Measurements from ENCODE around the gene TFEB. TPM values are rescaled to one million over a fixed set of nuclear protein-coding genes. Genes with fewer than 3 reads are reported as not detected.
"Not testable (repeated sequence)": the region's sequence is repeated elsewhere in the genome, so short reads cannot be mapped to it uniquely, and the experiment has no call there.

Gene TFEB
- total RNA-seq, 1 experiment from 2014 or later, result 16.2 TPM

DNA sequence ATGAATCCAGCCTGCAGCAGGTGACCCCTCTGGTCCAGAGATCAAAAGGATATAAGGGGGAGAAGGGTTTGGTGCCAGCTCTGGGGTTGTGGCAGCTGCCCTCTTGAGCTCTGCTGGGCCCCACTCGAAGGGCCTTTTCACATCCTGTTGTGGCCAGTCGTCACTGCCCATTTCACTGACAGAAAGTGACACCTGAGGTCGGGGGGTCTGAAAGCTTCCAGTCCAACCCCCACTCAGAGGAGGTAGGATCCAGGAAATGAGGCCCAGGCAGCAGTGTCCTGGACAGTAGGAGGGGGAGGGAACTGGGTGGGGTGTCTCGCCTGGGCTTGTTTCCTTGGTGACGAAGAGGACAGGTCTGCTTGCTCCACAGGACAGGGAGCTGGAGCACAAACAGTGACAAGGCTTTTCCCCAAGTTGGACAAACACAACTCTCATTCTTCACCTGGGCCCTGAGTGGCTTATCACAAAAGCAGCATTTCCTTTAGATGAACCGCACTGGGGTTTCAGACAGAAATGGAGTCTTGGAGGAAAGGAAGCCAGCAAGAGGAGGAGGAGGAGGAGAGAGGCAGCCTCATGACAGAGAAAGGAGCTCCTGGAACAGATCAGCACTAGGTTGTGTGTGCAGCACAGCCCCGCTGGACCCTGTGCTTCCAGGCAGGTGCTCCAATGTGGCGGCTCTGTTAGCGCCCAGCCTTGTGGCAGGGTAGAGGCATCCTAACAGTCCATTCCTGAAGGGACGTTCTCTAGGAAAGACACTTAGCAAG is 33.3 kb upstream of the TFEB start:
- H3K4me1 Mint-ChIP-seq (ENCODE audit: insufficient read depth, unreplicated experiment), result peaks cover 13% of the 10 kb centered on the region
- DNase-seq (ENCODE audit: unreplicated experiment), result no peak
- H3K27me3 Mint-ChIP-seq (ENCODE audit: insufficient read depth, unreplicated experiment), result no peaks in the 10 kb centered on the region
- H3K27ac Mint-ChIP-seq (ENCODE audit: low read depth, unreplicated experiment), result no peak overlapping the region
- no TSS peak for BruUV-seq (replicated peaks)
- peaks cover 15% of the 10 kb centered on the region for H3K36me3 Mint-ChIP-seq (ENCODE audit: insufficient read depth, unreplicated experiment)
- no peak overlapping the region for H3K4me3 Mint-ChIP-seq (ENCODE audit: unreplicated experiment)
- ChIA-PET CTCF (interaction anchor here (0.6 to 1.5 kb wide), 7 partner anchors 18 to 166 kb away, joined by 3 to 7 read pairs (median 3); partner anchors contain the start of gene TOMM6), POLR2A (interaction anchor here (0.7 to 1.4 kb wide), 2 partner anchors 8 to 46 kb away, joined by 3 to 5 read pairs; no protein-coding TSS in a partner anchor)
- H3K9me3 Mint-ChIP-seq (ENCODE audit: unreplicated experiment), result no peaks in the 10 kb centered on the region
- TF ChIP-seq, protein P1, sequence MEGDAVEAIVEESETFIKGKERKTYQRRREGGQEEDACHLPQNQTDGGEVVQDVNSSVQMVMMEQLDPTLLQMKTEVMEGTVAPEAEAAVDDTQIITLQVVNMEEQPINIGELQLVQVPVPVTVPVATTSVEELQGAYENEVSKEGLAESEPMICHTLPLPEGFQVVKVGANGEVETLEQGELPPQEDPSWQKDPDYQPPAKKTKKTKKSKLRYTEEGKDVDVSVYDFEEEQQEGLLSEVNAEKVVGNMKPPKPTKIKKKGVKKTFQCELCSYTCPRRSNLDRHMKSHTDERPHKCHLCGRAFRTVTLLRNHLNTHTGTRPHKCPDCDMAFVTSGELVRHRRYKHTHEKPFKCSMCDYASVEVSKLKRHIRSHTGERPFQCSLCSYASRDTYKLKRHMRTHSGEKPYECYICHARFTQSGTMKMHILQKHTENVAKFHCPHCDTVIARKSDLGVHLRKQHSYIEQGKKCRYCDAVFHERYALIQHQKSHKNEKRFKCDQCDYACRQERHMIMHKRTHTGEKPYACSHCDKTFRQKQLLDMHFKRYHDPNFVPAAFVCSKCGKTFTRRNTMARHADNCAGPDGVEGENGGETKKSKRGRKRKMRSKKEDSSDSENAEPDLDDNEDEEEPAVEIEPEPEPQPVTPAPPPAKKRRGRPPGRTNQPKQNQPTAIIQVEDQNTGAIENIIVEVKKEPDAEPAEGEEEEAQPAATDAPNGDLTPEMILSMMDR (IDR thresholded peaks at IDR 0.05; ENCODE audit: unreplicated experiment), result no peak
- intact Hi-C loops (cut with micrococcal nuclease), result no loop called here

DNA sequence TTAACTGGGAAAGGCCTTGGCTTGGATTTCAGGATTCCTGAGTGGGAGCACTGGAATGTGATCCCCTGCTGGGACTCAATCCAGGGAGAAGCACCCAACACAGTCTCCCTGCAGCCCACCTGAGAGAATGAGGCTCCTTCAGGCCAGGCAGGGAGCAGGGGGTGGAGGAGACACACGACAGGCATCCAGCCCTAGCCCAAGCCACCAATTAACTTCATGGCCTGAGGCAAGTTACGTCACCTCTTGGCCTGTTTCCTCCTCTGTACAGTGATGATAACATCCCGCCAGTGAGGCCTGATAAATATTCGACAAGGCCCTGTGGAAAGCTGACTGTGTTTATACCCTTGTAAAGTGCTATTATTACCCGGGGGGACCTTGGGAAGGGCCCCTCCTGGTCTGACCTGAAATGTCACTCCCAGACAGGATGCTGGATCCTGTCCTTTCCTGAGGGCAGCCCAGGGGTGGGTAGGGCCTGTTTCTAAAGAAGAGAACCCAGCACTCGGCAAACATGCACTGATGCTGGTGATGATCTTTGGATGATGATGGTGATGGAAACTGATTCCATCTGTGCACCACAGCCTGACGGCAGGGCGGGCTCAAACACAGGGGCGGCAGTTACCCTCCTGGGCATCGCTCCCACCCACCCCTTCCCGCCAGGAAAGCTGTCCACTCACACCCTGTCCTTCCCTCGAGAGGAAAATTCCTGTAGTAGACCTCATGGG is 31.9 kb upstream of the TFEB start:
- no TSS peak for BruUV-seq (replicated peaks)
- ChIA-PET POLR2A (interaction anchor here (0.6 to 1.5 kb wide), 2 partner anchors 26 to 33 kb away, joined by 3 to 5 read pairs; no protein-coding TSS in a partner anchor), CTCF (interaction anchor here (0.6 to 1.5 kb wide), 6 partner anchors 14 to 318 kb away, joined by 3 to 7 read pairs (median 3); partner anchors contain the start of genes PRICKLE4 and TFEB)

DNA sequence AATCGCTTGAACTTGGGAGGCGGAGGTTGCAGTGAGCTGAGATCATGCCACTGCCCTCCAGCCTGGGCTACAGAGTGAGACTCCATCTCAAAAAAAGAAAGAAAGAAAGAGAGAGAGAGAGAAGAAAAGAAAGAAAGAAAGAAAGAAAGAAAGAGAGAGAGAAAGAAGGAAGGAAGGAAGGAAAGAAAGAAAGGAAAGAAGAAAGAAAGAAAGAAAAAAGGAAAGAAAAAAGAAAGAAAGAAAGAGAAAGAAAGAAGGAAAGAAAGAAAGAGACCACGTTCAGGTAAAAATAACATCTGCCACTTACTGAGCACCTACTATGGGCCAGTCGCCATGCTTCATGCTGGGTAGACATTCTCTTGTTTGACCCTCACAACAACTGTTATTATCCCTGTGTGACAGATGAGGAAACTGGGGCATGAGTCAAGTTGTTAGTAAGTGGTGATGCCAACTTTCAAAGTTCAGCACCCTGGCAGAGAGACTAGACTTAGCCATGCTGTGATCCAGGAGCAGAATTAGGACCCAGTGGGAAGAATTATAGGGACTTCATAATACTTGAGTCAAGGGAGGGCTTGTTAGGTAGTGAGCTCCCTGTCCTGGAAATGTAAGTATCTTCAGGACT is 30.7 kb upstream of the TFEB start:
- H3K4me3 Mint-ChIP-seq (ENCODE audit: unreplicated experiment); H3K36me3 Mint-ChIP-seq (ENCODE audit: insufficient read depth, unreplicated experiment); H3K27ac Mint-ChIP-seq (ENCODE audit: low read depth, unreplicated experiment); BruUV-seq (replicated peaks); H3K27me3 Mint-ChIP-seq (ENCODE audit: insufficient read depth, unreplicated experiment); intact Hi-C loops (cut with micrococcal nuclease); H3K9me3 Mint-ChIP-seq (ENCODE audit: unreplicated experiment): not testable (repeated sequence)
- ChIA-PET POLR2A (interaction anchor here (0.9 to 1.5 kb wide), 3 partner anchors 12 to 25 kb away, joined by 3 to 5 read pairs (median 3); no protein-coding TSS in a partner anchor), CTCF (interaction anchor here (0.6 to 1.2 kb wide), 4 partner anchors 10 to 1317 kb away, joined by 3 to 4 read pairs (median 4); no protein-coding TSS in a partner anchor)
- H3K4me1 Mint-ChIP-seq (ENCODE audit: insufficient read depth, unreplicated experiment), result peaks cover 13% of the 10 kb centered on the region
- DNase-seq (ENCODE audit: unreplicated experiment), result peak; percentile 34

More for the DNA sequence above, 31.9 kb upstream of the TFEB start:
- peaks cover 13% of the 10 kb centered on the region for H3K4me1 Mint-ChIP-seq (ENCODE audit: insufficient read depth, unreplicated experiment)
- peak; percentile 86 for DNase-seq (ENCODE audit: unreplicated experiment)
- intact Hi-C loops (cut with micrococcal nuclease), result no loop called here
- H3K4me3 Mint-ChIP-seq (ENCODE audit: unreplicated experiment), result no peak overlapping the region
- H3K27ac Mint-ChIP-seq (ENCODE audit: low read depth, unreplicated experiment), result no peak overlapping the region
- TF ChIP-seq, protein P1 (IDR thresholded peaks at IDR 0.05; ENCODE audit: unreplicated experiment), result no peak
- peaks cover 9% of the 10 kb centered on the region for H3K36me3 Mint-ChIP-seq (ENCODE audit: insufficient read depth, unreplicated experiment)
- no peaks in the 10 kb centered on the region for H3K27me3 Mint-ChIP-seq (ENCODE audit: insufficient read depth, unreplicated experiment)
- no peaks in the 10 kb centered on the region for H3K9me3 Mint-ChIP-seq (ENCODE audit: unreplicated experiment)

DNA sequence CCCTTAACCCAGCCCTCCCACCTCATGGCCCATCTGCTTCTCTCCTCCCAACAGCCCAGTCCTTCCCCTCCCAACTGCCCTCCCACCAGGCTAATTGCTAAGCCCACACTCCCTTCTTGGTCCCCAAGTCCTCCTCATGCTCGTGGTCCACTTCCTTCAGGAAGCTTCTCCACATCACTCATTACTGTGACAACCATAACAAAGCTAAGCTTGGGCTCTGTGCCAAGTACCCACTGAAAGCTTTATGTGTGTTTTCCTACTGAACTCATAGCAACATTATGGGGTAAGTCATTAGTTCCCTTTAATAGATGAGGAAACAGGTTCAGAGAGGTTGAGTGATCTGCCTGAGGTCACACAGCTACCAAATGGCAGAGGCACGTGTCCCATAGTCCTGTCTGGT is 28.1 kb upstream of the TFEB start:
- CTCF ChIA-PET, result interaction anchor here (0.6 to 1.5 kb wide), 3 partner anchors 12 to 58 kb away, joined by 3 to 8 read pairs (median 3); partner anchors contain the start of gene TOMM6
- BruUV-seq (replicated peaks), result no TSS peak

More for the DNA sequence above, 28.1 kb upstream of the TFEB start:
- Mint-ChIP-seq H3K27me3 (ENCODE audit: insufficient read depth, unreplicated experiment) (peaks cover 19% of the 10 kb centered on the region), H3K36me3 (ENCODE audit: insufficient read depth, unreplicated experiment) (no peaks in the 10 kb centered on the region), H3K27ac (ENCODE audit: low read depth, unreplicated experiment) (no peak overlapping the region), H3K4me1 (ENCODE audit: insufficient read depth, unreplicated experiment) (peaks cover 13% of the 10 kb centered on the region), H3K4me3 (ENCODE audit: unreplicated experiment) (no peak overlapping the region), H3K9me3 (ENCODE audit: unreplicated experiment) (no peaks in the 10 kb centered on the region)
- POLR2A ChIA-PET, result interaction anchor here (1.2 kb wide), 1 partner anchor 12 kb away, joined by 3 read pairs; no protein-coding TSS in a partner anchor
- TF ChIP-seq, protein P1 (IDR thresholded peaks at IDR 0.05; ENCODE audit: unreplicated experiment), result no peak
- no peak for DNase-seq (ENCODE audit: unreplicated experiment)
- intact Hi-C loops (cut with micrococcal nuclease), result no loop called here
